ENCODE measurements around the gene COL16A1. TPM values are rescaled to one million over a fixed set of nuclear protein-coding genes. Genes with fewer than 3 reads are reported as not detected.

Gene COL16A1
- total RNA-seq, 4 donors from 2014 or later: 76.5 to 292 (median 177) TPM

- no peak for TF ChIP-seq CTCF (IDR thresholded peaks at IDR 0.05)
- no peak for TF ChIP-seq POLR2A (IDR thresholded peaks at IDR 0.05)
- no peak for DNase-seq
- Histone ChIP-seq H3K4me3 (no peak overlapping the region), H3K4me1 (peaks cover 10 to 21% of the 10 kb centered on the region in 2 donors), H3K9me3 (no peaks in the 10 kb centered on the region), H3K27me3 (no peaks in the 10 kb centered on the region), H3K27ac (no peak overlapping the region), H3K36me3 (no peaks in the 10 kb centered on the region)
- intact Hi-C loops (cut with DNase I; ENCODE audit: low total_unique reads): no loop called here
These were observed 61.5 kb downstream of the COL16A1 start for GRCh38 chr1:31642366-31642765.

GRCh38 chr1:31640964-31641363 lies 62.9 kb downstream of the COL16A1 start:
- DNase-seq: no peak
- Histone ChIP-seq H3K27me3 (no peaks in the 10 kb centered on the region), H3K36me3 (no peaks in the 10 kb centered on the region), H3K9me3 (no peaks in the 10 kb centered on the region), H3K27ac (no peak overlapping the region), H3K4me3 (no peak overlapping the region), H3K4me1 (peaks cover 10 to 21% of the 10 kb centered on the region in 2 donors)
- intact Hi-C loops (cut with DNase I; ENCODE audit: low total_unique reads): no loop called here
- TF ChIP-seq CTCF (IDR thresholded peaks at IDR 0.05) (no peak), POLR2A (IDR thresholded peaks at IDR 0.05) (no peak)

- TF ChIP-seq CTCF (IDR thresholded peaks at IDR 0.05) (no peak), POLR2A (IDR thresholded peaks at IDR 0.05) (no peak)
- intact Hi-C loops (cut with DNase I; ENCODE audit: low total_unique reads): no loop called here
- Histone ChIP-seq H3K27me3 (no peaks in the 10 kb centered on the region), H3K36me3 (no peaks in the 10 kb centered on the region), H3K4me1 (peaks cover 10 to 21% of the 10 kb centered on the region in 2 donors), H3K27ac (no peak overlapping the region), H3K9me3 (no peaks in the 10 kb centered on the region), H3K4me3 (no peak overlapping the region)
- no peak for DNase-seq
These were observed 63.6 kb downstream of the COL16A1 start for GRCh38 chr1:31640179-31640578.

- Histone ChIP-seq H3K27me3 (no peaks in the 10 kb centered on the region), H3K27ac (no peak overlapping the region), H3K4me3 (no peak overlapping the region), H3K4me1 (peaks cover 10 to 21% of the 10 kb centered on the region in 2 donors), H3K9me3 (no peaks in the 10 kb centered on the region), H3K36me3 (no peaks in the 10 kb centered on the region)
- no peak for DNase-seq
- intact Hi-C loops (cut with DNase I; ENCODE audit: low total_unique reads): no loop called here
- TF ChIP-seq CTCF (IDR thresholded peaks at IDR 0.05) (no peak), POLR2A (IDR thresholded peaks at IDR 0.05) (no peak)
These were observed 64.3 kb downstream of the COL16A1 start for GRCh38 chr1:31639543-31639942.

GRCh38 chr1:31637915-31638673 lies 65.7 kb downstream of the COL16A1 start:
- Histone ChIP-seq H3K4me3 (no peak overlapping the region), H3K9me3 (no peaks in the 10 kb centered on the region), H3K27me3 (no peaks in the 10 kb centered on the region), H3K36me3 (no peaks in the 10 kb centered on the region), H3K27ac (no peak overlapping the region), H3K4me1 (peaks cover 10% of the 10 kb centered on the region in 2 donors)
- intact Hi-C loops (cut with DNase I; ENCODE audit: low total_unique reads): no loop called here
- DNase-seq: no peak
- TF ChIP-seq CTCF (IDR thresholded peaks at IDR 0.05): no peak
- no peak for TF ChIP-seq POLR2A (IDR thresholded peaks at IDR 0.05)

All from uterus (tissue), 4 donors.